ENCODE measurements around the gene MYOC. TPM values are rescaled to one million over a fixed set of nuclear protein-coding genes. Genes with fewer than 3 reads are reported as not detected.

The MYOC gene
- total and polyA plus RNA-seq, 2 donors from 2014 or later = 0.66 TPM; not detected in 1

- intact Hi-C loops (cut with DNase I) = no loop called here
- no peaks in the 10 kb centered on the region for H3K9me3 ChIP-seq (ENCODE audit: control insufficient read depth in 2 of 3, insufficient read depth in 1 of 3, low read length in 3 of 3)
- FAIRE-seq = no peak
- no peaks in the 10 kb centered on the region for H3K36me3 ChIP-seq (ENCODE audit: control insufficient read depth in 2 of 3, insufficient read depth in 3 of 3, low read length in 3 of 3)
- DNase-seq = no peak
- H3K27ac ChIP-seq (ENCODE audit: low read depth in 2 of 2, low read length in 2 of 2) = no peak overlapping the region
- no peaks in the 10 kb centered on the region for H3K4me1 ChIP-seq (ENCODE audit: control insufficient read depth in 2 of 3, insufficient read depth in 2 of 3, low read depth in 1 of 3, low read length in 3 of 3)
- H3K9ac ChIP-seq (ENCODE audit: low read length in 3 of 3) = no peak overlapping the region
- H3K27me3 ChIP-seq (ENCODE audit: control insufficient read depth, insufficient read depth, low read length) = no peaks in the 10 kb centered on the region
- no peak overlapping the region for H3K4me3 ChIP-seq (ENCODE audit: low read length in 3 of 3)
- TF ChIP-seq CTCF (IDR thresholded peaks at IDR 0.05; ENCODE audit: borderline replicate concordance, extremely low read depth, insufficient read depth) = no peak
Observed at GRCh38 chr1:171613282-171613681, 39.2 kb downstream of the MYOC start.

- Histone ChIP-seq H3K4me1 (ENCODE audit: control insufficient read depth in 2 of 3, insufficient read depth in 2 of 3, low read depth in 1 of 3, low read length in 3 of 3) (no peaks in the 10 kb centered on the region), H3K9me3 (ENCODE audit: control insufficient read depth in 2 of 3, insufficient read depth in 1 of 3, low read length in 3 of 3) (no peaks in the 10 kb centered on the region), H3K27me3 (ENCODE audit: control insufficient read depth, insufficient read depth, low read length) (no peaks in the 10 kb centered on the region), H3K9ac (ENCODE audit: low read length in 3 of 3) (no peak overlapping the region), H3K4me3 (ENCODE audit: low read length in 3 of 3) (no peak overlapping the region), H3K27ac (ENCODE audit: low read depth in 2 of 2, low read length in 2 of 2) (no peak overlapping the region), H3K36me3 (ENCODE audit: control insufficient read depth in 2 of 3, insufficient read depth in 3 of 3, low read length in 3 of 3) (no peaks in the 10 kb centered on the region)
- intact Hi-C loops (cut with DNase I) = no loop called here
- DNase-seq (no peak), FAIRE-seq (no peak)
- no peak for TF ChIP-seq CTCF (IDR thresholded peaks at IDR 0.05; ENCODE audit: borderline replicate concordance, extremely low read depth, insufficient read depth)
Observed at GRCh38 chr1:171611306-171611705, 41.2 kb downstream of the MYOC start.

- FAIRE-seq = no peak
- intact Hi-C loops (cut with DNase I) = no loop called here
Observed at GRCh38 chr1:171610385-171610784, 42.1 kb downstream of the MYOC start.

More at GRCh38 chr1:171610385-171610784, 42.1 kb downstream of the MYOC start:
- Histone ChIP-seq H3K9ac (ENCODE audit: low read length in 3 of 3) (no peak overlapping the region), H3K4me1 (ENCODE audit: control insufficient read depth in 2 of 3, insufficient read depth in 2 of 3, low read depth in 1 of 3, low read length in 3 of 3) (no peaks in the 10 kb centered on the region), H3K4me3 (ENCODE audit: low read length in 3 of 3) (no peak overlapping the region), H3K36me3 (ENCODE audit: control insufficient read depth in 2 of 3, insufficient read depth in 3 of 3, low read length in 3 of 3) (no peaks in the 10 kb centered on the region), H3K27me3 (ENCODE audit: control insufficient read depth, insufficient read depth, low read length) (no peaks in the 10 kb centered on the region), H3K27ac (ENCODE audit: low read depth in 2 of 2, low read length in 2 of 2) (no peak overlapping the region), H3K9me3 (ENCODE audit: control insufficient read depth in 2 of 3, insufficient read depth in 1 of 3, low read length in 3 of 3) (no peaks in the 10 kb centered on the region)
- TF ChIP-seq CTCF (IDR thresholded peaks at IDR 0.05; ENCODE audit: borderline replicate concordance, extremely low read depth, insufficient read depth) = no peak
- DNase-seq = no peak

Data from kidney (tissue), 14 donors.